Prostate gland (tissue), 2 donors: ENCODE data around the gene HNRNPU. TPM values are rescaled to one million over a fixed set of nuclear protein-coding genes. Genes with fewer than 3 reads are reported as not detected.

ENCODE experiments used
- DNase-seq: peaks from one replicate; pipeline ENCODE4 v3.0.0-alpha.2; 2019; ENCODE audit warnings: low spot score
- H3K27ac ChIP-seq, 2 donors: fragments of 200-600 bp; sonication (generic); 2 replicates each; pipeline ENCODE4 v1.5.1; 2017 to 2019
- H3K27me3 ChIP-seq: fragments of 200-600 bp; sonication (generic); replicated peaks from 2 replicates; pipeline ENCODE4 v1.5.1; 2019; ENCODE audit not compliant: insufficient read depth
- H3K36me3 ChIP-seq, 2 donors: fragments of 200-600 bp; sonication (generic); 1 replicate in 1 of 2; 2 replicates in 1 of 2; pipeline versions ENCODE4 v1.5.1 to v1.8.1; 2017 to 2019
- H3K4me1 ChIP-seq: fragments of 200-600 bp; sonication (generic); replicated peaks from 2 replicates; pipeline ENCODE4 v1.5.1; 2019
- H3K4me3 ChIP-seq, 2 donors: fragments of 200-600 bp; sonication (generic); 2 replicates each; pipeline ENCODE4 v1.5.1; 2017 to 2019
- H3K9me3 ChIP-seq: fragments of 200-600 bp; sonication (generic); 2 replicates; pipeline ENCODE4 v1.5.1; 2017
- CTCF ChIP-seq, 4 experiments: fragments of 200-600 bp in 2 of 4; fragments of 450-650 bp in 2 of 4; sonication (generic) in 2 of 4; IDR thresholded peaks; 1 replicate in 3 of 4; 2 replicates in 1 of 4; pipeline ENCODE4 v1.5.1; 2016 to 2019; ENCODE audit warnings: antibody characterized with exemption in 4 of 4, mild to moderate bottlenecking in 2 of 4, moderate library complexity in 2 of 4
- POLR2A ChIP-seq: fragments of 450-650 bp; IDR thresholded peaks from one replicate; pipeline ENCODE4 v1.6.1; 2016; ENCODE audit warnings: antibody characterized with exemption, mild to moderate bottlenecking
- POLR2AphosphoS5 ChIP-seq: sonication (generic); formaldehyde crosslinking; IDR thresholded peaks from one replicate; pipeline ENCODE4 v1.6.1; 2017; ENCODE audit warnings: antibody characterized with exemption
- WGBS: methylation state at CpG from one replicate; pipeline ENCODE4 v1.1.5; 2018; 5-methylcytosine and 5-hydroxymethylcytosine counted together
- intact Hi-C: fragments of 100-400 bp; cut with DNase I; formaldehyde crosslinking; loops from one replicate; pipeline ENCODE4 v1.14.2; 2022
- total RNA-seq, 2 donors: library from RNA; depleted of rRNA; stranded (reverse); fragments of >200 nt; gene quantifications; one replicate each; pipeline ENCODE4 v1.1.0, GENCODE V29; 2016

HNRNPU gene
- total RNA-seq, 2 donors from 2014 or later = 302 to 350 TPM

DNA sequence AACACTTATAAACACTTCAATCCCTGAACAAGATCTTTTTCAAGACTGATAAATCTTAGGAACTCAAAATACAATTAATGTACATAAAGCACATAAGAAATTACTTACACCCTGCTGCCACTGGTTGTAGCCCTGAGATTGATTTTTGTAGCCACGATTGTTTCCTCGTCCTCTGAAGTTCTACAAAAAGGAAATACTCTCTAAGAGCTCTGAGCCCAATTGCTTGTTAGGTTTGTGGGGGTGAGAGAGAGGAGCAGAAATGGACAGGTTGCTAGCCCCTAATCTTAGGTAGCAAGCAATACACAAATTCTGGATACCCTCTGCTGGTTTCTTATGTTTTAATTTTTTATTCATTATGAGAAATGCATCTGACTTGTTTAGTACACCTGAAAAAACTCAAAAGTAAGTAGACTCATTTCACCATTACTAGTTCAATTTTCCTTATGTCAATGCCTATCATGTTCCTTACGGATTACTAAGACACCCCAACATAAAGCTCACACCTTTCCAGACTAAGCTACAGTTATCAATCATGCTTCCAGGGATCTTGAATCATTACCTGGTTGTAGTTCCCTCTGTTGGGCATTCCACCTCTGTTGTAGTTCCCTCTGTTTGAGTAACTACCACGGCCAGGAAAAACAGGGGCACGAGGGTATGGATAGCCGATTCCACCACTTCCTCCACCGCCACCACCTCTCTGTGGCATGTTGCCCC, 9.3 kb downstream of the HNRNPU start:
- no peaks in the 10 kb centered on the region for H3K27me3 ChIP-seq
- no peak overlapping the region for H3K27ac ChIP-seq
- H3K4me3 ChIP-seq = no peak overlapping the region
- no peak for TF ChIP-seq POLR2AphosphoS5
- TF ChIP-seq CTCF (IDR thresholded peaks at IDR 0.05) = no peak
- no peak for TF ChIP-seq POLR2A
- no peaks in the 10 kb centered on the region for H3K4me1 ChIP-seq
- intact Hi-C loops = no loop called here
- no peaks in the 10 kb centered on the region for H3K9me3 ChIP-seq
- WGBS = 66% methylated on average over 7 of the region's 7 CpGs
- peaks cover 15 to 24% of the 10 kb centered on the region in 2 donors for H3K36me3 ChIP-seq
- DNase-seq = no peak

- Histone ChIP-seq H3K36me3 (peaks cover 15 to 24% of the 10 kb centered on the region in 2 donors), H3K4me1 (no peaks in the 10 kb centered on the region)
These were observed 10.2 kb downstream of the HNRNPU start for GRCh38 chr1:244854166-244854565.

GRCh38 chr1:244852694-244853093, 11.6 kb downstream of the HNRNPU start:
- intact Hi-C loops = no loop called here
- WGBS = 95% methylated on average over 1 of the region's 1 CpG
- peaks cover 9 to 15% of the 10 kb centered on the region in 2 donors for H3K36me3 ChIP-seq

More at GRCh38 chr1:244854166-244854565, 10.2 kb downstream of the HNRNPU start:
- Histone ChIP-seq H3K27ac (no peak overlapping the region), H3K4me3 (no peak overlapping the region), H3K27me3 (no peaks in the 10 kb centered on the region), H3K9me3 (no peaks in the 10 kb centered on the region)
- no peak for DNase-seq
- TF ChIP-seq POLR2A (no peak), POLR2AphosphoS5 (no peak), CTCF (IDR thresholded peaks at IDR 0.05) (no peak)
- intact Hi-C loops = no loop called here
- 50% methylated on average over 5 of the region's 5 CpGs for WGBS

DNA sequence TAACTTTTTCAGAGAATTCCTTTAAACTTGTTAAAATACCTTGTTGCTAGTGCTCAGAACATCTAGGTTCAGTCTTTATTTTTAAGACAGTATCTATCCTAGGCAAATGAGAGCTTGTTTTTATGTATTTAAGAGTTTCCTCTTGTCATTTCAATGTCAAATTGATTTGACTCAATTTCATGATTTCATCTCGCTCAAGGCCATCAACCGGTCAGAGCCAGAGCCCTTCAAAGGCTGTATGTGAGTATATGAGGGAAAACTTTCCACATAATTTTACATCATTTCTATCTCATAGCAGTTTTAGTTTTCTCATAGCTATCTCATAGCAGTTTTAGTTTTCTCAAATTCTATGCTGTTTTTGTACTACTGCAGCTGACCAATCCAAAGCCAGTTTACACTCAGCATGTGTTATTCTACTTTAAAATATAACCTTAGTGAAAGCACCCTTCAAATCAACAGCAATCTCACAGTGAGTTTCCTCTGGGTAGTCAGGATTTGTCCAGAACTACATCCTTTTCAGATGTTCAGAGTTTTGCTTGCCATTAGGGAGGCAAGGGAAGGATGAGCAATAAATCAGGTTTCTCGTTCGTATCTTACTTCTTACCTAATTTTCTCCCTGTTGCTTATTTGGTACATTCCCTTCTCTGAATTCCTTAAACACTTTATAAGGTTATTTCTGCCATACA, 12.7 kb downstream of the HNRNPU start:
- Histone ChIP-seq H3K4me1 (no peaks in the 10 kb centered on the region), H3K27ac (no peak overlapping the region), H3K9me3 (no peaks in the 10 kb centered on the region), H3K4me3 (no peak overlapping the region), H3K27me3 (no peaks in the 10 kb centered on the region), H3K36me3 (peaks cover 6 to 7% of the 10 kb centered on the region in 2 donors)
- WGBS = 79% methylated on average over 4 of the region's 4 CpGs
- no peak for DNase-seq
- no peak for TF ChIP-seq POLR2A
- intact Hi-C loops = no loop called here

More at GRCh38 chr1:244852694-244853093, 11.6 kb downstream of the HNRNPU start:
- TF ChIP-seq POLR2AphosphoS5 = no peak
- TF ChIP-seq POLR2A = no peak
- no peaks in the 10 kb centered on the region for H3K9me3 ChIP-seq
- no peak overlapping the region for H3K4me3 ChIP-seq
- DNase-seq = no peak
- no peak overlapping the region for H3K27ac ChIP-seq
- no peaks in the 10 kb centered on the region for H3K27me3 ChIP-seq
- no peaks in the 10 kb centered on the region for H3K4me1 ChIP-seq

- Histone ChIP-seq H3K27me3 (no peaks in the 10 kb centered on the region), H3K4me1 (no peaks in the 10 kb centered on the region), H3K27ac (no peak overlapping the region), H3K9me3 (no peaks in the 10 kb centered on the region), H3K36me3 (no peaks in the 10 kb centered on the region), H3K4me3 (no peak overlapping the region)
- WGBS = 97% methylated on average over 2 of the region's 2 CpGs
- no peak for DNase-seq
- TF ChIP-seq CTCF (IDR thresholded peaks at IDR 0.05) = no peak
- TF ChIP-seq POLR2AphosphoS5 = no peak
- no peak for TF ChIP-seq POLR2A
- intact Hi-C loops = no loop called here
These were observed 13.4 kb downstream of the HNRNPU start for GRCh38 chr1:244850896-244851295.
